HG03025 (cell line): Measurements from ENCODE around the gene LPA.
"Not testable (repeated sequence)": the region's sequence is repeated elsewhere in the genome, so short reads cannot be mapped to it uniquely, and the experiment has no call there.

Experiments
- ATAC-seq: cut with Tn5 transposase; IDR thresholded peaks from one replicate; pipeline ENCODE4 v1.9.1; 2021; ENCODE audit warnings: mild to moderate bottlenecking, moderate library complexity; ENCODE audit not compliant: unreplicated experiment, low FRiP score

The LPA gene

GRCh38 chr6:160667639-160668481 is 3.8 kb upstream of the LPA start:
- ATAC-seq: peak; percentile 68

- ATAC-seq: no peak
Observed at GRCh38 chr6:160662842-160663241, 1.2 kb downstream of the LPA start.

GRCh38 chr6:160662429-160662828 is 1.6 kb downstream of the LPA start:
- ATAC-seq: no peak

GRCh38 chr6:160661216-160661615 is 2.9 kb downstream of the LPA start:
- ATAC-seq: no peak

- ATAC-seq: no peak
Observed at GRCh38 chr6:160659562-160659961, 4.5 kb downstream of the LPA start.

GRCh38 chr6:160634706-160635105 is 29.4 kb downstream of the LPA start:
- ATAC-seq: no peak

GRCh38 chr6:160595838-160596832 is 67.9 kb downstream of the LPA start:
- no peak for ATAC-seq

GRCh38 chr6:160595297-160595696 is 68.8 kb downstream of the LPA start:
- not testable (repeated sequence) for ATAC-seq

- ATAC-seq: no peak
Observed at GRCh38 chr6:160586374-160586773, 77.7 kb downstream of the LPA start.

GRCh38 chr6:160583794-160584193 is 80.3 kb downstream of the LPA start:
- no peak for ATAC-seq

GRCh38 chr6:160581406-160581805 is 82.7 kb downstream of the LPA start:
- ATAC-seq: no peak

- not testable (repeated sequence) for ATAC-seq
Observed at GRCh38 chr6:160578515-160578914, 85.6 kb downstream of the LPA start.

- ATAC-seq: no peak
Observed at GRCh38 chr6:160573943-160574342, 90.1 kb downstream of the LPA start.

GRCh38 chr6:160571201-160571600 is 92.9 kb downstream of the LPA start:
- ATAC-seq: not testable (repeated sequence)

- no peak for ATAC-seq
Observed at GRCh38 chr6:160544802-160545201, 119.3 kb downstream of the LPA start.

- no peak for ATAC-seq
Observed at GRCh38 chr6:160535270-160535669, 128.8 kb downstream of the LPA start.

GRCh38 chr6:160534050-160534696 is 129.9 kb downstream of the LPA start:
- ATAC-seq: peak; percentile 76

- ATAC-seq: no peak
Observed at GRCh38 chr6:160532315-160532714, 131.8 kb downstream of the LPA start.

GRCh38 chr6:160531826-160532225 is 132.2 kb downstream of the LPA start:
- no peak for ATAC-seq

- not testable (repeated sequence) for ATAC-seq
Observed at GRCh38 chr6:160529524-160529923, 134.6 kb downstream of the LPA start.

GRCh38 chr6:160523223-160523622 is 140.9 kb downstream of the LPA start:
- ATAC-seq: no peak
